GM18867 (cell line): ENCODE measurements around the gene CC2D2A.

ENCODE experiments used
- ATAC-seq: cut with Tn5 transposase; IDR thresholded peaks from one replicate; pipeline ENCODE4 v1.9.1; 2021; ENCODE audit warnings: mild to moderate bottlenecking, moderate library complexity; ENCODE audit not compliant: unreplicated experiment

Gene CC2D2A

GRCh38 chr4:15469402-15470127, at the start of gene CC2D2A:
Gene CC2D2A, plus strand, starts transcription at chr4:15469882. Its CDS starts 6,051 bp downstream, at chr4:15475933.
- ATAC-seq: no peak

GRCh38 chr4:15420642-15421041, 49.0 kb upstream of the CC2D2A start:
- no peak for ATAC-seq

- ATAC-seq: no peak
Observed at GRCh38 chr4:15423285-15423711, 46.4 kb upstream of the CC2D2A start.

- no peak for ATAC-seq
Observed at GRCh38 chr4:15425520-15425919, 44.2 kb upstream of the CC2D2A start.

- no peak for ATAC-seq
Observed at GRCh38 chr4:15427161-15427560, 42.5 kb upstream of the CC2D2A start.

- ATAC-seq: no peak
Observed at GRCh38 chr4:15427701-15428100, 42.0 kb upstream of the CC2D2A start, which contains the start of gene C1QTNF7. Gene C1QTNF7, plus strand, starts transcription at chr4:15428033. Its CDS starts 7,711 bp downstream, at chr4:15435744.

- no peak for ATAC-seq
Observed at GRCh38 chr4:15428611-15429010, 41.1 kb upstream of the CC2D2A start.

- no peak for ATAC-seq
Observed at GRCh38 chr4:15434091-15434490, 35.6 kb upstream of the CC2D2A start.

GRCh38 chr4:15434676-15435075, 35.0 kb upstream of the CC2D2A start:
- ATAC-seq: no peak

GRCh38 chr4:15436513-15436912, 33.2 kb upstream of the CC2D2A start:
- ATAC-seq: no peak

GRCh38 chr4:15438939-15439524, 30.6 kb upstream of the CC2D2A start:
- ATAC-seq: no peak

- ATAC-seq: no peak
Observed at GRCh38 chr4:15443371-15444160, 26.1 kb upstream of the CC2D2A start.

- ATAC-seq: no peak
Observed at GRCh38 chr4:15444276-15444675, 25.4 kb upstream of the CC2D2A start.

GRCh38 chr4:15444879-15445547, 24.7 kb upstream of the CC2D2A start:
- ATAC-seq: no peak

- ATAC-seq: no peak
Observed at GRCh38 chr4:15451181-15451865, 18.4 kb upstream of the CC2D2A start.

- ATAC-seq: no peak
Observed at GRCh38 chr4:15451866-15452765, 17.6 kb upstream of the CC2D2A start.

- no peak for ATAC-seq
Observed at GRCh38 chr4:15455290-15455689, 14.4 kb upstream of the CC2D2A start.

GRCh38 chr4:15457406-15458201, 12.1 kb upstream of the CC2D2A start:
- ATAC-seq: peak; percentile 93

GRCh38 chr4:15458616-15459015, 11.1 kb upstream of the CC2D2A start:
- ATAC-seq: no peak
